D721Med (cell line): ENCODE measurements around the gene VSX1.

Source experiments
- DNase-seq: peaks from one replicate; pipeline ENCODE4 v3.0.0; 2011; ENCODE audit warnings: low spot score; ENCODE audit not compliant: insufficient read length
- FAIRE-seq: peaks from 2 replicates; lab custom pipeline; 2011; peaks lifted over from hg19 to GRCh38; lab: Jason Lieb, UNC
- CTCF ChIP-seq: IDR thresholded peaks from 2 replicates; pipeline ENCODE4 v1.5.1; 2012; ENCODE audit warnings: mild to moderate bottlenecking, control low read depth; ENCODE audit not compliant: insufficient read depth; ENCODE audit errors: missing control alignments

VSX1 gene

GRCh38 chr20:25100914-25101313, 19.0 kb upstream of the VSX1 start:
- DNase-seq (no peak), FAIRE-seq (no peak)
- no peak for TF ChIP-seq CTCF

GRCh38 chr20:25099601-25100140, 17.7 kb upstream of the VSX1 start:
- TF ChIP-seq CTCF: no peak
- DNase-seq (no peak), FAIRE-seq (no peak)

- FAIRE-seq (no peak), DNase-seq (no peak)
- TF ChIP-seq CTCF: no peak
Observed at GRCh38 chr20:25097498-25097897, 15.6 kb upstream of the VSX1 start.

- TF ChIP-seq CTCF: no peak
- DNase-seq: no peak
- no peak for FAIRE-seq
Observed at GRCh38 chr20:25090492-25091429, 8.8 kb upstream of the VSX1 start.

GRCh38 chr20:25089662-25090061, 7.7 kb upstream of the VSX1 start:
- FAIRE-seq: no peak
- TF ChIP-seq CTCF: no peak
- no peak for DNase-seq

GRCh38 chr20:25089096-25089495, 7.2 kb upstream of the VSX1 start:
- FAIRE-seq (no peak), DNase-seq (no peak)
- TF ChIP-seq CTCF: no peak

GRCh38 chr20:25088267-25088666, 6.3 kb upstream of the VSX1 start:
- no peak for DNase-seq
- no peak for FAIRE-seq
- TF ChIP-seq CTCF: no peak
